PC-3 (cell line): Measurements from ENCODE around the gene LDLR. TPM values are rescaled to one million over a fixed set of nuclear protein-coding genes. Genes with fewer than 3 reads are reported as not detected.
"Not testable (repeated sequence)": the region's sequence is repeated elsewhere in the genome, so short reads cannot be mapped to it uniquely, and the experiment has no call there.

Source experiments
- ATAC-seq: fragments of 200-7000 bp; cut with Tn5 transposase; 2 replicates; pipeline ENCODE4 v1.9.1; 2020; ENCODE audit warnings: mild to moderate bottlenecking, moderate library complexity
- BruUV-seq: library from RNA; stranded (reverse); fragments of 400-500 nt; replicated peaks from 2 replicates; lab custom pipeline; 2021; lab: Mats Ljungman, UMichigan
- CTCF ChIA-PET: fragments of 300-600 bp; sonication (Branson Sonifier 250); formaldehyde crosslinking; loops from one replicate; lab custom pipeline; 2022; ENCODE audit warnings: antibody characterized with exemption; lab: Charles Lee
- POLR2A ChIA-PET: fragments of 300-600 bp; sonication (Branson Sonifier 250); formaldehyde crosslinking; loops from one replicate; lab custom pipeline; 2022; ENCODE audit warnings: antibody characterized with exemption; ENCODE audit not compliant: unreplicated experiment; lab: Charles Lee
- DNase-seq: peaks from one replicate; pipeline ENCODE4 v3.0.0-alpha.2; 2015
- H2AFZ ChIP-seq: fragments of 300-600 bp; sonication (generic); 2 replicates; pipeline ENCODE4 v1.6.0; 2016; ENCODE audit warnings: antibody characterized with exemption, low read length
- H3F3A ChIP-seq: fragments of 300-600 bp; sonication (generic); one replicate; pipeline ENCODE4 v1.6.0; 2017; ENCODE audit warnings: antibody characterized with exemption, low read length, control low read depth, mild to moderate bottlenecking; ENCODE audit not compliant: unreplicated experiment
- H3K27ac ChIP-seq: fragments of 300-600 bp; sonication (generic); 2 replicates; pipeline ENCODE4 v1.5.1; 2016; ENCODE audit warnings: mild to moderate bottlenecking, low read length
- H3K27me3 ChIP-seq: fragments of 300-600 bp; sonication (generic); 2 replicates; pipeline ENCODE4 v1.6.1; 2016; ENCODE audit warnings: low read length, mixed read lengths
- H3K36me3 ChIP-seq: fragments of 300-600 bp; sonication (generic); 2 replicates; pipeline ENCODE4 v1.6.1; 2016; ENCODE audit warnings: low read depth, mixed run types, low read length, mixed read lengths
- H3K4me1 ChIP-seq: fragments of 300-600 bp; sonication (generic); 2 replicates; pipeline ENCODE4 v1.5.1; 2016; ENCODE audit warnings: low read length; ENCODE audit not compliant: insufficient read depth
- H3K4me2 ChIP-seq: fragments of 300-600 bp; sonication (generic); 2 replicates; pipeline ENCODE4 v1.6.0; 2016; ENCODE audit warnings: low read length
- H3K4me3 ChIP-seq: fragments of 300-600 bp; sonication (generic); 2 replicates; pipeline ENCODE4 v1.5.1; 2016; ENCODE audit warnings: mild to moderate bottlenecking, low read length, mixed read lengths
- H3K79me2 ChIP-seq: fragments of 300-600 bp; sonication (generic); 2 replicates; pipeline ENCODE4 v1.6.1; 2017; ENCODE audit warnings: low read length, mixed read lengths
- H3K9ac ChIP-seq: fragments of 300-600 bp; sonication (generic); 2 replicates; pipeline ENCODE4 v1.6.0; 2016; ENCODE audit warnings: mild to moderate bottlenecking, low read length
- H3K9me2 ChIP-seq: fragments of 300-600 bp; sonication (generic); replicated peaks from 2 replicates; pipeline ENCODE4 v1.6.1; 2016; ENCODE audit warnings: mixed run types, low read length, mixed read lengths
- H3K9me3 ChIP-seq: fragments of 300-600 bp; sonication (generic); 2 replicates; pipeline ENCODE4 v1.6.1; 2016; ENCODE audit warnings: low read length, mixed read lengths
- H4K20me1 ChIP-seq: fragments of 300-600 bp; sonication (generic); 2 replicates; pipeline ENCODE4 v1.6.1; 2016; ENCODE audit warnings: low read length, mixed read lengths
- CTCF ChIP-seq: fragments of 300-600 bp; sonication (generic); conservative IDR thresholded peaks from 2 replicates; pipeline ENCODE4 v1.5.1; 2017; ENCODE audit warnings: antibody characterized with exemption, low read depth, mild to moderate bottlenecking, low read length
- EZH2 ChIP-seq: fragments of 300-600 bp; sonication (generic); IDR thresholded peaks from one replicate; pipeline ENCODE4 v1.6.1; 2017; ENCODE audit warnings: antibody characterized with exemption, mild to moderate bottlenecking, low read length; ENCODE audit not compliant: unreplicated experiment
- EZH2phosphoT487 ChIP-seq: fragments of 300-600 bp; sonication (generic); IDR thresholded peaks from 2 replicates; pipeline ENCODE4 v1.6.1; 2018; ENCODE audit warnings: mild to moderate bottlenecking, antibody characterized with exemption, low read length, borderline replicate concordance
- intact Hi-C: fragments of 100-400 bp; cut with micrococcal nuclease; formaldehyde crosslinking; loops from 2 replicates; pipeline ENCODE4 v1.9.0; 2023
- total RNA-seq: library from RNA; depleted of rRNA; stranded (reverse); fragments of >200 nt; gene quantifications from 2 replicates; pipeline ENCODE4 v1.2.3, GENCODE V29; 2014

The LDLR gene
- total RNA-seq, 1 experiment from 2014 or later: 302 TPM

GRCh38 chr19:11123114-11123513 lies 33.9 kb downstream of the LDLR start:
- peaks cover 80% of the 10 kb centered on the region for H3K36me3 ChIP-seq
- TF ChIP-seq EZH2: no peak
- TF ChIP-seq CTCF: no peak
- TF ChIP-seq EZH2phosphoT487: no peak
- H3K9me3 ChIP-seq: no peaks in the 10 kb centered on the region
- H3K9ac ChIP-seq: no peak overlapping the region
- no peak overlapping the region for H3K4me2 ChIP-seq
- no peaks in the 10 kb centered on the region for H3K79me2 ChIP-seq
- H3K4me3 ChIP-seq: no peak overlapping the region
- no peak overlapping the region for H2AFZ ChIP-seq
- CTCF ChIA-PET: interaction anchor here (0.6 kb wide), 1 partner anchor 259 kb away, joined by 3 read pairs; no protein-coding TSS in a partner anchor
- no peaks in the 10 kb centered on the region for H3K4me1 ChIP-seq
- intact Hi-C loops: no loop called here
- H4K20me1 ChIP-seq: peaks cover 32% of the 10 kb centered on the region
- DNase-seq: no peak
- no peaks in the 10 kb centered on the region for H3K27me3 ChIP-seq
- H3F3A ChIP-seq: peaks cover 23% of the 10 kb centered on the region
- H3K27ac ChIP-seq: no peak overlapping the region
- POLR2A ChIA-PET: no interaction called here
- no peak for ATAC-seq
- H3K9me2 ChIP-seq: no peaks in the 10 kb centered on the region
- BruUV-seq: no TSS peak

GRCh38 chr19:11124157-11124556 lies 34.9 kb downstream of the LDLR start:
- H3K9me3 ChIP-seq, BruUV-seq, POLR2A ChIA-PET, H3K9ac ChIP-seq, CTCF ChIA-PET, H2AFZ ChIP-seq, DNase-seq, H3K9me2 ChIP-seq, H3K27me3 ChIP-seq, H3K4me2 ChIP-seq, H3K4me1 ChIP-seq, ATAC-seq, intact Hi-C loops, H3K27ac ChIP-seq, H3K79me2 ChIP-seq, H3K4me3 ChIP-seq: not testable (repeated sequence)
- Histone ChIP-seq H3K36me3 (peaks cover 82% of the 10 kb centered on the region), H4K20me1 (peaks cover 32% of the 10 kb centered on the region), H3F3A (peaks cover 27% of the 10 kb centered on the region)

GRCh38 chr19:11125994-11126685 lies 36.9 kb downstream of the LDLR start:
- Histone ChIP-seq H4K20me1 (peaks cover 36% of the 10 kb centered on the region), H3K36me3 (peaks cover 81% of the 10 kb centered on the region), H3F3A (peaks cover 40% of the 10 kb centered on the region), H3K4me3 (no peak overlapping the region), H3K9me3 (no peaks in the 10 kb centered on the region), H3K4me2 (no peak overlapping the region), H3K9ac (no peak overlapping the region), H2AFZ (no peak overlapping the region), H3K27me3 (no peaks in the 10 kb centered on the region), H3K27ac (no peak overlapping the region), H3K9me2 (no peaks in the 10 kb centered on the region), H3K79me2 (no peaks in the 10 kb centered on the region), H3K4me1 (no peaks in the 10 kb centered on the region)
- TSS peak; percentile 4 for BruUV-seq
- DNase-seq (peak; percentile 87), ATAC-seq (peak; percentile 74)
- intact Hi-C loops: no loop called here
- POLR2A ChIA-PET: interaction anchor here (0.6 to 0.7 kb wide), 3 partner anchors 28 to 76 kb away, joined by 3 to 10 read pairs (median 4); no protein-coding TSS in a partner anchor
- CTCF ChIA-PET: interaction anchor here (0.6 to 0.7 kb wide), 6 partner anchors 11 to 249 kb away, joined by 3 to 5 read pairs (median 4); partner anchors contain the start of gene SWSAP1
- no peak for TF ChIP-seq EZH2phosphoT487
- TF ChIP-seq CTCF: peak; percentile 90
